Common myeloid progenitor, CD34-positive (primary cell): Measurements from ENCODE around the gene OGT.
A peak's percentile ranks its signal among the peaks of the same experiment; 100 is the strongest.

Source experiments
- CTCF ChIA-PET: fragments of 350-600 bp; sonication (Branson Sonifier 250); formaldehyde crosslinking; loops from one replicate; lab custom pipeline; 2021; ENCODE audit warnings: antibody characterized with exemption; lab: Charles Lee
- POLR2A ChIA-PET: fragments of 350-600 bp; sonication (Branson Sonifier 250); formaldehyde crosslinking; loops from one replicate; lab custom pipeline; 2021; ENCODE audit warnings: antibody characterized with exemption; lab: Charles Lee
- DNase-seq, 3 donors: peaks; one replicate each; pipeline versions ENCODE4 v3.0.0 to v3.0.0-alpha.2; 2013
- H3K27ac ChIP-seq, 2 experiments: 1 replicate in 1 of 2; 2 replicates in 1 of 2; pipeline ENCODE4 v1.7.0; 2013; ENCODE audit warnings: inconsistent platforms in 2 of 2, low read length in 2 of 2, mild to moderate bottlenecking in 2 of 2, low read depth in 1 of 2, moderate library complexity in 1 of 2; ENCODE audit not compliant: severe bottlenecking in 2 of 2, insufficient read depth in 1 of 2, poor library complexity in 1 of 2
- H3K27me3 ChIP-seq, 5 experiments: replicated peaks in 2 of 5; 1 replicate in 3 of 5; 2 replicates in 2 of 5; pipeline versions ENCODE4 v1.6.1 to v1.7.0; 2013; ENCODE audit warnings: low read length in 4 of 5, mild to moderate bottlenecking in 2 of 5, moderate library complexity in 2 of 5, inconsistent platforms in 1 of 5; ENCODE audit not compliant: insufficient read depth in 5 of 5, control insufficient read depth in 4 of 5
- H3K36me3 ChIP-seq, 4 experiments: 1 replicate in 2 of 4; 2 replicates in 2 of 4; pipeline versions ENCODE4 v1.6.1 to v1.7.0; 2013; ENCODE audit warnings: low read length in 3 of 4, control low read depth in 1 of 4, mild to moderate bottlenecking in 1 of 4; ENCODE audit not compliant: control insufficient read depth in 4 of 4, insufficient read depth in 4 of 4
- H3K4me1 ChIP-seq, 4 experiments: 1 replicate in 3 of 4; 2 replicates in 1 of 4; pipeline versions ENCODE4 v1.6.1 to v1.7.1; 2013; ENCODE audit warnings: low read length in 3 of 4, mild to moderate bottlenecking in 3 of 4, control low read depth in 1 of 4, inconsistent platforms in 1 of 4, moderate library complexity in 1 of 4; ENCODE audit not compliant: control insufficient read depth in 4 of 4, insufficient read depth in 4 of 4; ENCODE audit errors: control extremely low read depth in 1 of 4
- H3K4me3 ChIP-seq, 7 experiments: 1 replicate in 4 of 7; 2 replicates in 3 of 7; pipeline versions ENCODE4 v1.5.1 to v1.7.0; 2013; ENCODE audit warnings: mild to moderate bottlenecking in 7 of 7, low read length in 6 of 7, moderate library complexity in 6 of 7, inconsistent platforms in 2 of 7, low read depth in 2 of 7, control low read depth in 1 of 7; ENCODE audit not compliant: insufficient read depth in 4 of 7, control insufficient read depth in 1 of 7; ENCODE audit errors: extremely low read depth in 1 of 7
- H3K9me3 ChIP-seq, 5 experiments: 1 replicate in 4 of 5; 2 replicates in 1 of 5; pipeline versions ENCODE4 v1.6.1 to v1.7.1; 2013; ENCODE audit warnings: low read length in 4 of 5, mild to moderate bottlenecking in 2 of 5, inconsistent platforms in 1 of 5, low read depth in 1 of 5, moderate library complexity in 1 of 5; ENCODE audit not compliant: control insufficient read depth in 4 of 5, insufficient read depth in 2 of 5; ENCODE audit errors: control extremely low read depth in 1 of 5
- WGBS: methylation state at CpG from one replicate; pipeline ENCODE4 v1.1.5; 2013; ENCODE audit not compliant: insufficient coverage; 5-methylcytosine and 5-hydroxymethylcytosine counted together

OGT gene

GRCh38 chrX:71617742-71618141, 84.8 kb downstream of the OGT start:
- H3K4me3 ChIP-seq, result no peak overlapping the region
- no peak overlapping the region for H3K27ac ChIP-seq

GRCh38 chrX:71618303-71618721, 85.4 kb downstream of the OGT start, which contains the start of gene CXCR3:
Gene CXCR3, minus strand, starts transcription at chrX:71618511. Its CDS starts 62 bp downstream, at chrX:71618449.
- ChIA-PET CTCF (interaction anchor here (0.8 to 1.2 kb wide), 2 partner anchors 11 to 34 kb away, joined by 3 to 5 read pairs; no protein-coding TSS in a partner anchor), POLR2A (no interaction called here)
- Histone ChIP-seq H3K9me3 (no peaks in the 10 kb centered on the region), H3K27ac (no peak within 1 kb of the TSS), H3K4me3 (peak within 1 kb of the TSS in 1 of 7 experiments; percentile 22), H3K27me3 (peaks cover 0 to 4% (median 0%) of the 10 kb centered on the region in 5 experiments), H3K4me1 (peaks cover 10 to 45% (median 38%) of the 10 kb centered on the region in 4 experiments), H3K36me3 (peaks cover 0 to 4% (median 2%) of the 10 kb centered on the region in 4 experiments)
- DNase-seq, result peak; percentile 37 to 74 (median 72)
- 64% methylated on average over 4 of the region's 4 CpGs for WGBS

More at GRCh38 chrX:71617742-71618141, 84.8 kb downstream of the OGT start:
- H3K4me1 ChIP-seq, result peaks cover 10 to 40% (median 32%) of the 10 kb centered on the region in 4 experiments
- CTCF ChIA-PET, result interaction anchor here (0.8 to 1.2 kb wide), 2 partner anchors 12 to 34 kb away, joined by 3 to 5 read pairs; no protein-coding TSS in a partner anchor
- DNase-seq, result no peak
- H3K27me3 ChIP-seq, result peaks cover 0 to 4% (median 0%) of the 10 kb centered on the region in 5 experiments
- peaks cover 0 to 4% (median 3%) of the 10 kb centered on the region in 4 experiments for H3K36me3 ChIP-seq
- no peaks in the 10 kb centered on the region for H3K9me3 ChIP-seq
- POLR2A ChIA-PET, result no interaction called here
- 85% methylated on average over 4 of the region's 8 CpGs for WGBS

GRCh38 chrX:71618787-71619186, 85.9 kb downstream of the OGT start:
- H3K9me3 ChIP-seq, result no peaks in the 10 kb centered on the region
- H3K27ac ChIP-seq, result no peak overlapping the region
- H3K4me3 ChIP-seq, result no peak overlapping the region
- peaks cover 10 to 50% (median 42%) of the 10 kb centered on the region in 4 experiments for H3K4me1 ChIP-seq
- CTCF ChIA-PET, result interaction anchor here (1.2 kb wide), 1 partner anchor 11 kb away, joined by 5 read pairs; no protein-coding TSS in a partner anchor
- WGBS, result 89% methylated on average over 3 of the region's 3 CpGs
- POLR2A ChIA-PET, result no interaction called here
- peaks cover 0 to 4% (median 0%) of the 10 kb centered on the region in 5 experiments for H3K27me3 ChIP-seq
- DNase-seq, result no peak
- H3K36me3 ChIP-seq, result peaks cover 0 to under 1% (median 0%) of the 10 kb centered on the region in 4 experiments

- CTCF ChIA-PET, result interaction anchor here (1.2 kb wide), 1 partner anchor 10 kb away, joined by 5 read pairs; no protein-coding TSS in a partner anchor
- Histone ChIP-seq H3K9me3 (no peaks in the 10 kb centered on the region), H3K27me3 (peaks cover 0 to 4% (median 0%) of the 10 kb centered on the region in 5 experiments), H3K27ac (no peak overlapping the region), H3K36me3 (no peaks in the 10 kb centered on the region), H3K4me3 (no peak overlapping the region), H3K4me1 (peaks cover 10 to 54% (median 43%) of the 10 kb centered on the region in 4 experiments)
- 80% methylated on average over 2 of the region's 8 CpGs for WGBS
- POLR2A ChIA-PET, result no interaction called here
- DNase-seq, result peak in 1 of 3 donors; percentile 15
Observed at GRCh38 chrX:71619193-71619592, 86.3 kb downstream of the OGT start.

GRCh38 chrX:71619986-71620385, 87.1 kb downstream of the OGT start:
- POLR2A ChIA-PET, result no interaction called here
- CTCF ChIA-PET, result no interaction called here

GRCh38 chrX:71621603-71622002, 88.7 kb downstream of the OGT start:
- DNase-seq, result no peak
- Histone ChIP-seq H3K27ac (no peak overlapping the region), H3K27me3 (peaks cover 0 to 4% (median 0%) of the 10 kb centered on the region in 5 experiments), H3K4me1 (peaks cover 10 to 60% (median 44%) of the 10 kb centered on the region in 4 experiments), H3K4me3 (no peak overlapping the region), H3K9me3 (no peaks in the 10 kb centered on the region), H3K36me3 (no peaks in the 10 kb centered on the region)
- ChIA-PET CTCF (no interaction called here), POLR2A (interaction anchor here (0.6 kb wide), 1 partner anchor 36 kb away, joined by 3 read pairs; no protein-coding TSS in a partner anchor)
- WGBS, result 79% methylated on average over 5 of the region's 6 CpGs

More at GRCh38 chrX:71619986-71620385, 87.1 kb downstream of the OGT start:
- H3K27ac ChIP-seq, result no peak overlapping the region
- H3K4me1 ChIP-seq, result peaks cover 10 to 55% (median 44%) of the 10 kb centered on the region in 4 experiments
- no peaks in the 10 kb centered on the region for H3K36me3 ChIP-seq
- H3K9me3 ChIP-seq, result no peaks in the 10 kb centered on the region
- WGBS, result no CpG with 5 or more reads among the region's 1 CpG
- DNase-seq, result no peak
- H3K4me3 ChIP-seq, result no peak overlapping the region
- peaks cover 0 to 4% (median 0%) of the 10 kb centered on the region in 5 experiments for H3K27me3 ChIP-seq

GRCh38 chrX:71622032-71622575, 89.2 kb downstream of the OGT start:
- peaks cover 0 to 4% (median 0%) of the 10 kb centered on the region in 5 experiments for H3K27me3 ChIP-seq
- ChIA-PET POLR2A (no interaction called here), CTCF (no interaction called here)
- no peaks in the 10 kb centered on the region for H3K9me3 ChIP-seq
- H3K4me3 ChIP-seq, result no peak overlapping the region
- peaks cover 10 to 57% (median 44%) of the 10 kb centered on the region in 4 experiments for H3K4me1 ChIP-seq
- whole genome bisulfite sequencing, result 92% methylated on average over 9 of the region's 9 CpGs
- no peaks in the 10 kb centered on the region for H3K36me3 ChIP-seq
- H3K27ac ChIP-seq, result no peak overlapping the region
- DNase-seq, result peak in 1 of 3 donors; percentile 14
